Medulla oblongata (tissue), 1 donor: ENCODE measurements around the gene A2M.
A peak's percentile ranks its signal among the peaks of the same experiment; 100 is the strongest.

Source experiments
- DNase-seq: peaks from one replicate; pipeline ENCODE4 v3.0.0-alpha.2; 2015; ENCODE audit errors: extremely low spot score

Gene A2M

DNA sequence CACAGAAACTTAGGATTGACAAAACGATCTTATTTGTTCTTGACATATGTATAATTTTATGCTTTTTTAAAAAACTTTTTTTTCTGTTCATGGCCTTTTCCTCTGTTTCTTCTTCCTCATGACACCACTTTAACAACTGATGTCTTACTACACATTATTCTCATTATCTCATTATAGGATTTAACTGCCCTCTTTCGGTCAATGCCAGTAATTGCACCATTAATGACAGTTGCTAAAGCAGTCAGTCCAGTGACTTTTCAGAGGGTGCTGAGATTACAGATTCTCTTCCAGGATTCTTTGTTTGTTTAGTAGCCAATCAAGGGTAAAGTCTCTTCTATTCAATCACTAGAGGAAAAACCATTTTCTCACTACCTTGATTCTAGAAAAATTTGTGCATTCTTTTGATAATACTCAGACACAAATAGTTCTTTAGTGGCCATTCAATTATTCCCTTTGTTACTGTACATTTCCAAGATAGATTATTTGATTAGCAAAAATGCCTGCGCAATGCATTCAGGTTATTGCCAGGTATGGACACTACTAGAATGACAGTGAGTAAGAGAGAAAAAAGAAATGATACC lies 76.2 kb downstream of the A2M start:
- DNase-seq: peak; percentile 77

DNA sequence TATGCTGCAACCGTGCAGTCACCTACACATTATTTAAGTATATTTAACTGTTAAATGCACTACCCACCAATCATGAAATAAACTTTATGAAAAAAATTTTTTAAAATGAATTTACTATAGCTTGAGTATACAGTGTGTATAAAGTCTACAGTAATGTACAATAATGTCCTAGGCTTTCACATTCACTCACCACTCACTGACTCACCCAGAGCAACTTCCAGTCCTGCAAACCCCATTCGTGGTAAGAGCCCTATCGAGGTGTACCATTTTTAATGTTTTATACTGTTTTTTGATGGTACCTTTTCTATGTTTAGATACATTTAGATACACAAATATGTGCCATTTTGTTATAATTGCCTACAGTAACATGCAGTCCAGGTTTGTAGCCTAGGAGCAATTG lies 78.3 kb downstream of the A2M start:
- no peak for DNase-seq

DNA sequence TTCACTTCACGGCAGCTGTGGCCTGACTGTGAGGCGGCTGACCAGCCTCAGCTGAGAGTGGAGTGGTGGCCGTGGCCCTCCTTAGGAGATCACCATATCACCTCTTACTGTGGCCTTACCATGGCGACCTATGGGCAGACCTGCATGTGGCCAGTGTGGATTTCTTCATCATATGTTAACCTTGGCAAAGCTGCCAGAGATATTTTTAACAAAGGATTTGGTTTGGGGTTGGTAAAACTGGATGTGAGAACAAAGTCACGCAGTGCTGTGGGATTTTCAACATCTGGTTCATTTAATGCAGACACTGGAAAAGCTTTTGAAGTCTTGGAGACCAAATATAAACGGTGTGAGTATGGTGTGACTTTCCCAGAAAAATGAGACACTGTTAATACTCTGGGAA lies 79.5 kb downstream of the A2M start:
- no peak for DNase-seq

GRCh38 chr12:9034095-9034494 lies 81.6 kb downstream of the A2M start:
- DNase-seq: no peak

GRCh38 chr12:9033265-9033887 lies 82.3 kb downstream of the A2M start:
- DNase-seq: no peak

DNA sequence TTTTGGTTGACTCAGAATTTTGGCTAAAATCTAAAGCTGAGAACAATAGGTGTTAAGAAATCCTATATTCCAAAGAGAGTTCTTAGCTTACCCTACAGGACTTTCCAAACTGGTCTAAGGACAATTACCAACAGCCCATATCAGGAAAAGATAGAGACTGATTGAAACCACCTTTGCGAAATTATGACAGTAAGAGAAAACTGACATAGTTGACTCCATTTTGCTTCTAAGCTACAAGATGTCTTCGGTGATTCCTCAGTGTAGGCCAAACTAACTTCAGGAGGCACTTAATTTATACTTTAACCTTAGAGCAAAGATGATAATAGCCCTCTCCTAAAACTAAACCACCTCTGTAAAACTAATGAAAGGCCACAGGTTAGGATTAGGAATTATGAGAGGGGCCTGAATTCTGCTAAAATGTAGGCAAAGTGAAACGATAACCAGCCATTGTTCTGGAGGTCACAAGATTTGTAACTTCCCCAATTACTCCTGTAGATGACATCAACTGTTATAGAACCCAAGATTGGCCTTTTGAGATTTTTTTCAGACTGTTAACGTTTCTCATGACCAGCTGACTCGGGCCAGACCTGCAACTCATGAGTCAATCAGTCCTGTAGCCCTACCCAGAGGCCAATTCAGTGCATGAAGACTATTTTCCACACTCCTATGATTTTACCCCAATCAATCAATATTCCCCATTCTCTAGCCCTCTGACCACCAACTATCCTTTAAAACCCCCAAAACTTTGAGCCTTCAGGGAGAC lies 83.3 kb downstream of the A2M start:
- no peak for DNase-seq

DNA sequence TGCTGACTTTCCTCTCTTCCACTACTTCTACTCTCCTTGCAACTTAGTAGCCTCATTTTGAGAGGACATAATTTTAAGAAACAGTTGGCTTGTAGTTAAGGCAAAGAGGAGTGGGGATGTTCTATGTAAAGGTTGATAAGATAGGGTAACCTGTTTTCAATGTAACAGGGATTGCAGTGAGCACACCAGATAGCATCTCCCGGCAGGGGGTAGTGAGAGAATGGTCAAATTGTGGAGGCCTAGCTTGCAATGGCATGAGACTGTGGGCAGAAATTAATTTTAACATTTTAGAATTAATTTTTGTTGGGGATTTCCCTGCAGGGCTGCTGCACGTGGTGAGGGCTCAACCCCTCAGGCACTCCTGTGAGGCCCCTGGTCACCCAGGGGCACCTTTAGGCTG lies 84.9 kb downstream of the A2M start:
- DNase-seq: no peak

DNA sequence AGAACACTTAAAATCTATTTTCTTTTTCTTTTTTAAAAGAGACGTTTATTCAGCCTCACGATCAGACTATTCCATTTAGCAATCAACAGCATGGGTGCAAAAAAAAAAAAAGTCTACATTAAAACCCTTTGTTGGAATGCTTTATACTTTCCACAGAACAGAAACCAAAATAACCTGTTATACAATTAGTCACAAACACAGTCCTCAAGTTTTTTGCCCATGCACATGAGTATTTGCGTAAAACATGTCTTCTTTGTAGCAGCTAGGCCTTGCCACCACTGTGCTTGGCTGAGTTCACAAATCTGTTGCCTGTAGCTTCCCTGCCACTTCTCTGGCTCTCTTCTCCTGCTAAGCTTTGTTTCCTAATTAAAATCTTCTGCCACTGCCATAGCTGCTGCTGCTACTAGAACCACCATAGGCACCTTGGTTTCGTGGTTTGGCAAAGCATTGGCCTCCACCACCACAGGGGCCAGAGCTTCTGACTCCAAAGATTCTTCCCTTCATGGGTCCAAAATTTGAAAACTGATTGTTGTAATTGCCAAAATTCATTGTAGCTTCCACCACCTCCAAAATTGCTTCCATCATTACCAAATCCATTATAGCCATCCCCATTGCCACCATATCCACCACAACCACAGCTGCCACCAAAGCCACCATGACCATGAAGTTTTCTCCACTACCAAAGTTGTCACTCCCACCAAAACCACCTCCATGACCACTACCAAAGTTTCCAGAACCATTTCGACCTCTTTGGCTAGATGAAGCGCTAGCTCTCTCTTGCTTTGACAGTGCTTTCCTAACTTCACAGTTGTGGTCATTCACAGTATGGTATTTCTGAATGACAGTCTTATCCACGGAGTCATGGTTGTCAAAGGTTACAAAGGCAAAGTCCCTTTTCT lies 88.3 kb downstream of the A2M start:
- no peak for DNase-seq

DNA sequence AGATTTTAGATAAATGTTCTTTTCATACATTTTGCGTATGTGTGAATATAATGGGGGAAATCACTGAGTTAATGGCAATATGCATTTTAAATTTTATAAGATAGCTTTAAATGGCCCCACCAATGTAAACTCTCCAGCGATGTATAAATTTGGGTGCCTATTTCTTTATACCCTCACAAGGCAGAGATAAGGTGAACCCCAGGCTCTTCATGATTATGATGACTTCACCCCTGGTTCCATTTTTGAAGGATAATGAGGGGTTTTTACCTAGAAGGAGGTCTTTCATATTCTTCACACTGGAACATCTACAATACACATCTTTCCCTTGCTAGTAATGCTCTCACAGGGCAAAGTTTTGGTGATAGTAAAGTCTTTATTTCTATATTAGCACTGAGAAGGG lies 91.2 kb downstream of the A2M start:
- DNase-seq: no peak

- DNase-seq: no peak
Measured at GRCh38 chr12:9022592-9022991, 93.1 kb downstream of the A2M start.
